Heart right ventricle (tissue), 16 donors: ENCODE results near the gene GNB1L. TPM values are rescaled to one million over a fixed set of nuclear protein-coding genes. Genes with fewer than 3 reads are reported as not detected.

Experiments
- ATAC-seq, 8 donors: fragments of 200-7000 bp; cut with Tn5 transposase; one replicate each; pipeline ENCODE4 v1.9.1; 2020; ENCODE audit warnings: mild to moderate bottlenecking in 8 of 8, moderate library complexity in 8 of 8, moderate number of reproducible peaks in 1 of 8
- DNase-seq, 2 donors: peaks; one replicate each; pipeline ENCODE4 v3.0.0-alpha.2; 2020
- H3K27ac ChIP-seq, 10 donors: fragments of 200-600 bp; sonication (generic) in 2 of 10; one replicate each; pipeline versions ENCODE4 v1.5.0 to v1.8.0; 2020 to 2022; ENCODE audit warnings: mild to moderate bottlenecking in 3 of 10
- H3K27me3 ChIP-seq, 7 donors: fragments of 200-600 bp; one replicate each; pipeline ENCODE4 v1.8.0; 2021 to 2022; ENCODE audit warnings: mild to moderate bottlenecking in 2 of 7
- H3K36me3 ChIP-seq, 9 donors: fragments of 200-600 bp; sonication (generic) in 1 of 9; one replicate each; pipeline versions ENCODE4 v1.5.0 to v1.8.0; 2020 to 2022; ENCODE audit warnings: mild to moderate bottlenecking in 2 of 9
- H3K4me1 ChIP-seq, 9 donors: fragments of 200-600 bp; sonication (generic) in 1 of 9; one replicate each; pipeline versions ENCODE4 v1.5.0 to v1.8.0; 2020 to 2022; ENCODE audit warnings: mild to moderate bottlenecking in 4 of 9
- H3K4me3 ChIP-seq, 10 donors: fragments of 200-600 bp; sonication (generic) in 2 of 10; one replicate each; pipeline versions ENCODE4 v1.5.0 to v1.8.0; 2020 to 2022; ENCODE audit warnings: mild to moderate bottlenecking in 7 of 10, moderate library complexity in 2 of 10
- H3K9me3 ChIP-seq, 11 donors: fragments of 200-600 bp in 10 of 11; sonication (generic) in 2 of 11; one replicate each; pipeline versions ENCODE4 v1.5.0 to v1.8.0; 2013 to 2022; ENCODE audit warnings: mild to moderate bottlenecking in 2 of 11, control low read depth in 1 of 11, moderate library complexity in 1 of 11
- CTCF ChIP-seq, 9 donors: fragments of 200-600 bp; sonication (generic) in 2 of 9; IDR thresholded peaks; one replicate each; pipeline versions ENCODE4 v1.5.0 to v1.8.0; 2021 to 2022; ENCODE audit warnings: antibody characterized with exemption in 9 of 9, mild to moderate bottlenecking in 5 of 9, moderate library complexity in 1 of 9
- WGBS, 2 donors: extraction: QIAGEN DNeasy Blood & Tissue Kit; methylation state at CpG; one replicate each; pipeline ENCODE4 v1.1.7; 2013; ENCODE audit warnings: inconsistent platforms in 1 of 2; 5-methylcytosine and 5-hydroxymethylcytosine counted together
- intact Hi-C, 10 donors: fragments of 100-400 bp; cut with DNase I; formaldehyde crosslinking; loops; one replicate each; pipeline versions ENCODE4 v1.11.1 to v1.14.2; 2022
- polyA plus RNA-seq, 2 donors: library from polyadenylated mRNA; stranded (reverse); fragments of 200-250 nt; gene quantifications; one replicate each; pipeline ENCODE4 v1.2.3, GENCODE V29; 2013
- total RNA-seq, 10 donors: library from RNA; stranded (reverse); fragmentation: NEBNext Ultra II Directional in 3 of 10; extraction: Animal tissue kit (Norgen Biotek cat#: 25700) in 3 of 10; gene quantifications; one replicate each; pipeline versions ENCODE4 v1.2.1 to v1.2.4, GENCODE V29; 2021 to 2023
- donor health status: Arrhythmogenic right ventricular cardiomyopathy.
- donor health status: ischemic (EF 13 %, LVEDD 7.1; RV severe dilation, severe dysfunction).
- donor health status: healthy with polysubstance abuse.
- donor health status: DM: no; HTN: yes; CAD: no.
- donor health status: DM: no; HTN: no; CAD: no.
- donor health status: ischemic (EF 25% LVEDD 6.9; RV normal size, moderate dysfunction).
- donor health status: ischemic (EF 25% LVEDD 5.7; RV mildly dilated, moderate dysfunction).
- donor health status: healthy.
- donor health status: DM: yes; HTN: yes; CAD: no.
- donor health status: Ischemic cardiomyopathy.
- donor health status: ischemic (EF 35%, LVEDD 5.7; RV mildly dilated, moderate dysfunction).
- donor health status: nonischemic (EF 11% LVEDD 7.7; RV severe dilation, severe dysfunction).
- donor health status: DM: yes; HTN: yes; CAD: no.
- donor health status: PGD.
- donor health status: ischemic (EF 29% LVEDD 5.4; RV normal size, mild dysfunction).
- donor health status: nonischemic (EF 23%, LVEDD 6.1; RV moderate dilation, normal function).

The GNB1L gene
- total and polyA plus RNA-seq, 12 donors: 0.76 to 9.3 (median 1.9) TPM

GRCh38 chr22:19761725-19762567, 92.7 kb downstream of the GNB1L start:
- no peaks in the 10 kb centered on the region for H3K9me3 ChIP-seq
- intact Hi-C loops: no loop called here
- H3K27me3 ChIP-seq: peaks cover 76 to 94% (median 92%) of the 10 kb centered on the region in 7 donors
- no peaks in the 10 kb centered on the region for H3K36me3 ChIP-seq
- DNase-seq (no peak), ATAC-seq (no peak)
- 76 to 78% methylated on average over 33 of the region's 33 CpGs for WGBS, 2 donors
- H3K27ac ChIP-seq: no peak overlapping the region
- TF ChIP-seq CTCF (IDR thresholded peaks at IDR 0.05): no peak
- H3K4me3 ChIP-seq: no peak overlapping the region
- H3K4me1 ChIP-seq: peaks cover 10 to 34% (median 19%) of the 10 kb centered on the region in 9 donors

GRCh38 chr22:19760951-19761724, 93.5 kb downstream of the GNB1L start:
- WGBS, 2 donors: 7% methylated on average over 84 to 117 of the region's 117 CpGs
- Histone ChIP-seq H3K27ac (no peak overlapping the region), H3K4me1 (peaks cover 13 to 39% (median 23%) of the 10 kb centered on the region in 9 donors), H3K4me3 (peak overlapping the region in 2 of 10 donors; percentile 6 to 24), H3K9me3 (no peaks in the 10 kb centered on the region), H3K36me3 (no peaks in the 10 kb centered on the region), H3K27me3 (peaks cover 76 to 94% (median 92%) of the 10 kb centered on the region in 7 donors)
- ATAC-seq (no peak), DNase-seq (no peak)
- TF ChIP-seq CTCF (IDR thresholded peaks at IDR 0.05): no peak
- intact Hi-C loops: no loop called here

DNA sequence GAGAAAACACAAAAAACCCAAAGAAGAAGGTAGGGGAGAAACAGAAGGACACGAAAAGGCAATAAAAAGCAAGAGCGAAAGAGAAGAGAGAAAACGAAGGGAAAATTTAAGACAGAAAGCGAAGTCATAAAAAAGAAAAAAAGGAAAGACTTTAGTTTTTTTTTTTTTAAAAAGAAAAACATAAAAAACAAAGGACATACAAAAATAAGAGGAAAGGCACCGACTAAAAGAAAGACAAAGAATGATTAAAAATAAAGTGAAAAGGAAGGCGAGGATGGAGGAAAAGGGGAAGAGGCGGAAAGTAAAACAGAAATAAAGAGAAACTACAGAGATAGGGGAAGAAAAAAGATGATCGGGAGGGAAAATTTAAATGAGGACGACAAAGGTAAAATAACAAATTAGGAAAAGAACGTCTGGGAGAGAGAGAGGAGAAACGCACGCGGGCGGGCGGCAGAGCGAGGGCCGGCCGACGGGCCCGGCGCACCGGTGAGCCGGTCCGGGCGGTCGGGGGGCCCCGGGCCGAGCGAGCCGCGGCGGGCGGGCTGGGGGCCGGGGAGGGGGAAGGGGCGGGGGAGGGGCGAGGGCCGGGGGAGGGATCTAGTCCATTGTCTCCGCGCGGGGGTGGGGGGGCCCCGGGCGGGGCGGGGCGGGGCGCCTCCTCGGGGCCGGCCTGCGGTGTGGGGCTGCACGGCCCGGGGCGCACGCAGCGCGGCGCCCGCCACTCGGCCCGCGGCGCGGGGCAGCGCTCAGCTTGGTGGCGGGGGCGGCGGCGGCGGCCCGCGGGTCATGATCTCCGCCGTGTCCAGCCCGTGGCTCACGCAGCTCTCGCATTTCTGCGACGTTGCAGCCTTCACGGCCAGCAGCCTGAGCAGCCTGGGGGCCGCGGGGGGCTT, 94.4 kb downstream of the GNB1L start, which contains the start of gene TBX1:
Gene TBX1 (plus strand): TSS at position 721 of the 893 bp plus-strand sequence. CDS start 66 bp downstream, at position 787.
- Histone ChIP-seq H3K36me3 (no peaks in the 10 kb centered on the region), H3K27me3 (peaks cover 78 to 94% (median 92%) of the 10 kb centered on the region in 7 donors), H3K4me3 (peak within 1 kb of the TSS in 4 of 10 donors; percentile 6 to 34 (median 24)), H3K27ac (no peak within 1 kb of the TSS), H3K4me1 (peaks cover 14 to 39% (median 30%) of the 10 kb centered on the region in 9 donors), H3K9me3 (no peaks in the 10 kb centered on the region)
- TF ChIP-seq CTCF (IDR thresholded peaks at IDR 0.05): no peak
- DNase-seq (no peak), ATAC-seq (no peak)
- intact Hi-C loops: no loop called here
- 4% methylated on average over 43 to 51 of the region's 79 CpGs for WGBS, 2 donors
